Kidney glomerular epithelial cell (primary cell): ENCODE data around the gene CNOT2.
"Not testable (repeated sequence)": the region's sequence is repeated elsewhere in the genome, so short reads cannot be mapped to it uniquely, and the experiment has no call there.

Experiments used
- DNase-seq: peaks from one replicate; lab custom pipeline; 2025; lab: John Stamatoyannopoulos, UW

The CNOT2 gene

GRCh38 chr12:70366581-70367257, 123.5 kb downstream of the CNOT2 start:
- DNase-seq: no peak

GRCh38 chr12:70367258-70368141, 124.3 kb downstream of the CNOT2 start:
- no peak for DNase-seq

GRCh38 chr12:70372881-70373280, 129.6 kb downstream of the CNOT2 start:
- no peak for DNase-seq

- DNase-seq: no peak
Measured at GRCh38 chr12:70379846-70380245, 136.6 kb downstream of the CNOT2 start.

- no peak for DNase-seq
Measured at GRCh38 chr12:70383484-70383883, 140.3 kb downstream of the CNOT2 start.

- no peak for DNase-seq
Measured at GRCh38 chr12:70383886-70384285, 140.7 kb downstream of the CNOT2 start.

- DNase-seq: no peak
Measured at GRCh38 chr12:70386771-70387170, 143.5 kb downstream of the CNOT2 start.

- no peak for DNase-seq
Measured at GRCh38 chr12:70389678-70390077, 146.4 kb downstream of the CNOT2 start.

- DNase-seq: not testable (repeated sequence)
Measured at GRCh38 chr12:70392631-70393030, 149.4 kb downstream of the CNOT2 start.

GRCh38 chr12:70393787-70394499, 150.7 kb downstream of the CNOT2 start:
- DNase-seq: no peak

- DNase-seq: no peak
Measured at GRCh38 chr12:70398002-70398401, 154.8 kb downstream of the CNOT2 start.

- no peak for DNase-seq
Measured at GRCh38 chr12:70398862-70399261, 155.6 kb downstream of the CNOT2 start.

GRCh38 chr12:70399311-70399710, 156.1 kb downstream of the CNOT2 start:
- no peak for DNase-seq

- no peak for DNase-seq
Measured at GRCh38 chr12:70400124-70400523, 156.9 kb downstream of the CNOT2 start.

- DNase-seq: no peak
Measured at GRCh38 chr12:70402597-70402996, 159.4 kb downstream of the CNOT2 start.

- no peak for DNase-seq
Measured at GRCh38 chr12:70403826-70404225, 160.6 kb downstream of the CNOT2 start.
